Stimulated activated CD4-positive, alpha-beta T cell treated with anti-CD3 and anti-CD28 coated beads, Interleukin-2, amount 100 ng/mL, for 24 hours (primary cell): ENCODE data around the gene PLCL2.

Source experiments
- DNase-seq, 2 donors: peaks; one replicate each; pipeline ENCODE4 v3.0.0-alpha.2; 2020

The PLCL2 gene

GRCh38 chr3:16866571-16866970 lies 18.2 kb upstream of the PLCL2 start:
- no peak for DNase-seq

- DNase-seq: no peak
Observed at GRCh38 chr3:16868513-16868912, 16.2 kb upstream of the PLCL2 start.

- DNase-seq: no peak
Observed at GRCh38 chr3:16869261-16870005, 15.3 kb upstream of the PLCL2 start.

GRCh38 chr3:16871915-16872842 lies 12.6 kb upstream of the PLCL2 start:
- no peak for DNase-seq

GRCh38 chr3:16873872-16874271 lies 10.9 kb upstream of the PLCL2 start:
- no peak for DNase-seq

GRCh38 chr3:16875876-16876550 lies 8.7 kb upstream of the PLCL2 start:
- no peak for DNase-seq

- DNase-seq: no peak
Observed at GRCh38 chr3:16877505-16877904, 7.2 kb upstream of the PLCL2 start.

- no peak for DNase-seq
Observed at GRCh38 chr3:16877911-16878310, 6.8 kb upstream of the PLCL2 start.

GRCh38 chr3:16881896-16882630 lies 2.7 kb upstream of the PLCL2 start:
- no peak for DNase-seq

GRCh38 chr3:16883057-16883722 lies 1.6 kb upstream of the PLCL2 start:
- no peak for DNase-seq

- DNase-seq: no peak
Observed at GRCh38 chr3:16883723-16884083, 1.1 kb upstream of the PLCL2 start.

GRCh38 chr3:16884084-16884747 lies 539 bp upstream of the PLCL2 start:
- DNase-seq: peak; percentile 81 to 85

- no peak for DNase-seq
Observed at GRCh38 chr3:16885593-16886302, 993 bp downstream of the PLCL2 start.

- no peak for DNase-seq
Observed at GRCh38 chr3:16886303-16886683, 1.5 kb downstream of the PLCL2 start.

- DNase-seq: no peak
Observed at GRCh38 chr3:16887130-16887529, 2.4 kb downstream of the PLCL2 start.

- DNase-seq: no peak
Observed at GRCh38 chr3:16888356-16888755, 3.6 kb downstream of the PLCL2 start.

- no peak for DNase-seq
Observed at GRCh38 chr3:16888785-16889607, 4.2 kb downstream of the PLCL2 start.

- DNase-seq: no peak
Observed at GRCh38 chr3:16890597-16891333, 6.0 kb downstream of the PLCL2 start.

GRCh38 chr3:16893618-16894200 lies 9.0 kb downstream of the PLCL2 start:
- no peak for DNase-seq
